Subcutaneous abdominal adipose tissue (tissue), 5 donors: ENCODE data around the gene PLD1.
"Not testable (repeated sequence)": the region's sequence is repeated elsewhere in the genome, so short reads cannot be mapped to it uniquely, and the experiment has no call there.

Experiments used
- H3K27ac ChIP-seq: one replicate; pipeline ENCODE4 v1.7.0; 2013; ENCODE audit warnings: low read depth, mild to moderate bottlenecking, inconsistent platforms, low read length, moderate library complexity
- H3K27me3 ChIP-seq, 5 donors: one replicate each; pipeline ENCODE4 v1.7.0; 2013; ENCODE audit warnings: low read length in 5 of 5, inconsistent platforms in 1 of 5; ENCODE audit not compliant: control insufficient read depth in 5 of 5, insufficient read depth in 4 of 5
- H3K36me3 ChIP-seq, 5 donors: one replicate each; pipeline ENCODE4 v1.7.0; 2013; ENCODE audit warnings: low read length in 5 of 5; ENCODE audit not compliant: control insufficient read depth in 5 of 5, insufficient read depth in 5 of 5
- H3K4me1 ChIP-seq, 5 donors: one replicate each; pipeline ENCODE4 v1.7.0; 2013; ENCODE audit warnings: low read length in 5 of 5, mild to moderate bottlenecking in 3 of 5, moderate library complexity in 1 of 5; ENCODE audit not compliant: control insufficient read depth in 5 of 5, insufficient read depth in 5 of 5
- H3K4me3 ChIP-seq, 5 donors: one replicate each; pipeline ENCODE4 v1.7.0; 2013; ENCODE audit warnings: low read length in 5 of 5, low read depth in 1 of 5
- H3K9ac ChIP-seq, 5 donors: one replicate each; pipeline ENCODE4 v1.7.0; 2013; ENCODE audit warnings: low read length in 5 of 5, mild to moderate bottlenecking in 4 of 5, moderate library complexity in 3 of 5
- H3K9me3 ChIP-seq, 5 donors: one replicate each; pipeline ENCODE4 v1.7.0; 2013; ENCODE audit warnings: low read length in 5 of 5; ENCODE audit not compliant: control insufficient read depth in 5 of 5
- donor health status: healthy.
- donor health status: healthy.
- donor health status: healthy.
- donor health status: healthy.
- donor health status: healthy.

Gene PLD1

DNA sequence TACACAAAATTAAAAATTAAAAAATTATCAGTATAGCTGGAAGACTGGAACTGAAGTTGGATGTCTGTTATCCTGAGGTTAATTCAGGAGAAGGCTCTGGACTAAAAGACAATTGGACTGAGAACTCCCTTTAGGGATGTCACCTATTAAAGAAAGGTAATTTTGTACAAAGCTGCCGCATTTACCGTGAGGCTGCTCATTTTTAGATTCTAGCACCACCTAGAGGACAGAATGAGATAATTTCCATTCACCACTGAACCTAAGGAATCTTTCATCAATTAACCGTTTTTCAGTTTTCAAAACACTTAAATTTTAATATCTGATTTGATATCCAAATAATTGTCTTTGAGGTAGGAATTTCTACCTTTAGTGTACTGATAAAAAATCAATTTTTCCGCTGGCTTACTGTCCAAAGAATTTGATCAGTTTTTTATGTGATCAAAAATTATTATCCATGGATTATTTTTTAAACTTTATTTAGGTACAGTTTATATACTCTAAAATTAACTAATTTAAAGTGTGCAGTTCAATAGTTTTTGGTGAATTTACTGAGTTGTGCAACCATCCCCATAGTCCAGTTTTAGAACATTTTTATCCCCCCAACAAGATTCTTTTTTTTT lies 243.4 kb downstream of the PLD1 start:
- Histone ChIP-seq H3K36me3 (no peaks in the 10 kb centered on the region), H3K4me1 (peaks cover 0 to 11% (median 7%) of the 10 kb centered on the region in 5 donors), H3K27me3 (no peaks in the 10 kb centered on the region), H3K27ac (no peak overlapping the region), H3K9me3 (no peaks in the 10 kb centered on the region), H3K4me3 (no peak overlapping the region), H3K9ac (no peak overlapping the region)

DNA sequence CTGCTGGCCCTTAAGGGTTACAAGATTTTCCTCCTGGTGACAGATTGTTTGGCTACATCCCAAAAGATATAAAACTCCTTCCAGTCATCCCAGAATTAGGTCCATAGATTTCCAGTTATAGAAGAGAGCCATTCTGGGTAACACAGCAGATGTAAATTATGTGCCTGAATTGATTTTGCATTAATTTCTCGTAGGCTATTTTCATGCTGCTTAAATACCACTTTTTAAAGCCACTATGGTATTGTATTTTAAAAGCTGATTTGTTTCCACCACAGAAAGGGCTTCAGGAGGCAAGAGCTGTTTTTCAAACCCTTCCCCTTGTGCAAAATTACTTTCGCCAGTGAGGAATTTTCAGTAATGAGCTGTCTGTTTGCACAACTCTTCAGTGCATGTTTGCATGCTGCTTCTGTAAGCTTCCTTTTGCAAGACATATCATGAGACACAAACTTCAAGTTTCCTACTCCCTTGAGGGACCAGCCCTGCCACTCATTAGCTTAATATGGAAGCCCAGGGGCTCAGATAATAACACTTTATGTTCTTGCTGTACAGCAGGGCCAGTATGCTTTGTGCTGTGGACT lies 244.7 kb downstream of the PLD1 start:
- Histone ChIP-seq H3K4me3 (no peak overlapping the region), H3K27me3 (no peaks in the 10 kb centered on the region), H3K4me1 (peaks cover 0 to 11% (median 7%) of the 10 kb centered on the region in 5 donors), H3K27ac (no peak overlapping the region), H3K9me3 (no peaks in the 10 kb centered on the region), H3K9ac (no peak overlapping the region), H3K36me3 (no peaks in the 10 kb centered on the region)

DNA sequence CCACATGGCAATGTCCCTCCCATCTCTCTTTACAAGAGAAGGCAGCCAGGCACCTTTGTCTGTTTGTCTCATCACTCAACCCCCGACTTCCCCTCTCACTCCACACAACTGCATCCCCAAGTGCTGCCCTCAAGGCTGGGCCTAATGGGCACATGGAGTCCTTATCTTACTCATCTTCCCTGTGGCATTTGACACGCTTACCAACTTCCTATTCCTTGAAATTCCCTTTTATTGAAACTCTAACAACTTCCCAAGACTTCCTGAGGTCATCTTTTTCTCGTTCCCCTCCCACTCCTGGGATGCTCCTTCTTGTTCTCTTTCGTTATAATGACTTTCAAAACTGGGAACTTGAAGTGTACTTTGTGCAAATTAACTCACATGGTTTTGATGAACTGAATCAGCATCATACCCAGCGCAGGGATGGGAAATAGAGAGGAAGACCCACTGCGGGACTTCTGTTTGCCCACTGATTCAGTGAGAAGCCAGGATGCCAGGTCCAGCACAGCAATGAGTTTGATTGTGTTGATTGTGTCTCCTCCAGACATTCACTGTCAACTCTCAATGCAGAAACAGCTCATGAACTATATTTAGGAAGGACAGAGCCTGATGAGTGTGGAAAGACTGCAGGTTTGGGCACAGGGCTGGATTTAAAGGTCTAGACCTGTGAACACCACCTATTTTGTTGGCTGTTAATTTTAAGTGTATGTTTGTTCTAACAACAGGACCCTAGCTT lies 245.4 kb downstream of the PLD1 start:
- Histone ChIP-seq H3K27me3 (no peaks in the 10 kb centered on the region), H3K9ac (peak overlapping the region in 1 of 5 donors; percentile 24), H3K4me3 (no peak overlapping the region), H3K9me3 (no peaks in the 10 kb centered on the region), H3K36me3 (no peaks in the 10 kb centered on the region), H3K27ac (no peak overlapping the region), H3K4me1 (peaks cover 0 to 11% (median 7%) of the 10 kb centered on the region in 5 donors)

DNA sequence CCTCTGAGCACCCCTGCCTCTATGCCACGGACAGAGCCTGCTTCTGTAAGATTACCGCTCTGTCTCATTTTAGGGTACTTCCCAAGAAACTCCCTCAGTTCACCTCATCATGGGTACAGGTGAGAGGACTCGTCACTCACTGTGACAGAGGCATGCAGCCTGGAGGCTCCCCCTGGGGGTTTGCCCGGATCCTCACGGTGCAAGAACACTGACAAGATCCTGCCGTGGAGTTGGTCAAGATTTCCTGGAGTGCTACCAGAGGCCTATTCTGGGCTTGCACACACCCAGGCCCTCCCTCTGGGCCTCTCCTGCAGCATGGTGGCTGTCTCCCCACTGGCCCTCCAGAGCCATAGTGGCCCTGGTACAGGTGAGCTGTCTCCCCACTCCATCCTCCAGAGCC lies 247.0 kb downstream of the PLD1 start:
- Histone ChIP-seq H3K36me3 (no peaks in the 10 kb centered on the region), H3K27me3 (no peaks in the 10 kb centered on the region), H3K4me3 (no peak overlapping the region), H3K9ac (no peak overlapping the region), H3K27ac (no peak overlapping the region), H3K4me1 (peaks cover 0 to 11% (median 7%) of the 10 kb centered on the region in 5 donors), H3K9me3 (no peaks in the 10 kb centered on the region)

DNA sequence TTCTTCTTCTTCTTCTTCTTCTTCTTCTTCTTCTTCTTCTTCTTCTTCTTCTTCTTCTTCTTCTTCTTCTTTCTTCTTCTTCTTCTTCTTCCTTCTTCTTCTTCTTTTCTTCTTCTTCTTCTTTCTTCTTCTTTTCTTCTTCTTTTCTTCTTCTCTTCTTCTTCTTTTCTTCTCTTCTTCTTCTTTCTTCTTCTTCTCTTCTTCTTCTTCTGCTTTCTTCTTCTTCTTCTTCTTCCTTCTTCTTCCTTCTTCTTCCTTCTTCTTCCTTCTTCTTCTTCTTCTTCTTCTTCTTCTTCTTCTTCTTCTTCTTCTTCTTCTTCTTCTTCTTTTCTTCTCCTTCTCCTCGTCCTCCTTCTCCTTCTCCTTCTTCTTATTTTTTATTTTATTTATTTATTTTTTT lies 247.8 kb downstream of the PLD1 start:
- H3K27me3 ChIP-seq, H3K4me3 ChIP-seq, H3K9me3 ChIP-seq, H3K36me3 ChIP-seq, H3K9ac ChIP-seq, H3K27ac ChIP-seq: not testable (repeated sequence)
- peaks cover 0 to 11% (median 7%) of the 10 kb centered on the region in 5 donors for H3K4me1 ChIP-seq

DNA sequence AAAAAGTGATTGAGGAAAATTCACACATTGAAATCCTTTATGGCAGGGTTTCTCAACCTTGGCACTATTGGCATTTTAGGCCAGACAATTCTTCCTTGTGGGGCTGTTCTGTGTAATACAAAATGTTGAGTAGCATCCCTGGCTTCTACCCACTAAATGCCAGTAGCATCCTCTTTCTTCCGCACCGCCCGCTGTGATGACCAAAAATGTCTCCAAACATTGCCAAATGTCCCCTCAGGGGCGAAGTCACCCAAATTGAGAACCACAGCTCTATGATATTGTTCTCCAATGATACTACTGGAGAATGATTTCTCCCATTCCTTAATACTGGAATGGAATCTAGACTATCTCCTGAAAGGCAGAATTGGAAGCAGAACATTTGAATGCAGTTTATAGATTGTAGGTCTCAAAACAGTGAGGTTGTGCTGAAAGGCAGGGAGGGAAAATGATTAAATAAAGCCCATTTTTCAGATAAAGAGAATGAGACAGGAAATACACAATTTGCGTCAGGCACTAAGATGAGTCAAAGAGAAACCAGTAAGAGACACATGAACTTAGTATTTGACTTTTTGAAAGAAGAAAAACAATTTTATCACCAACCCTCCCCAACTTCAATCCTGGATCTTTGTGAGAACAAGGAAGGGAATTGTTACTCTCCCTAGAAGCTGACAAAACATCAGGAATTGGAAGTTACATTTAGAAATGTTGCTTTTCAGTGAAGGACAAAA lies 248.5 kb downstream of the PLD1 start:
- H3K9ac ChIP-seq: no peak overlapping the region
- no peak overlapping the region for H3K4me3 ChIP-seq
- H3K9me3 ChIP-seq: no peaks in the 10 kb centered on the region
- H3K27ac ChIP-seq: no peak overlapping the region
- H3K27me3 ChIP-seq: no peaks in the 10 kb centered on the region
- no peaks in the 10 kb centered on the region for H3K36me3 ChIP-seq
- H3K4me1 ChIP-seq: peaks cover 0 to 11% (median 7%) of the 10 kb centered on the region in 5 donors

DNA sequence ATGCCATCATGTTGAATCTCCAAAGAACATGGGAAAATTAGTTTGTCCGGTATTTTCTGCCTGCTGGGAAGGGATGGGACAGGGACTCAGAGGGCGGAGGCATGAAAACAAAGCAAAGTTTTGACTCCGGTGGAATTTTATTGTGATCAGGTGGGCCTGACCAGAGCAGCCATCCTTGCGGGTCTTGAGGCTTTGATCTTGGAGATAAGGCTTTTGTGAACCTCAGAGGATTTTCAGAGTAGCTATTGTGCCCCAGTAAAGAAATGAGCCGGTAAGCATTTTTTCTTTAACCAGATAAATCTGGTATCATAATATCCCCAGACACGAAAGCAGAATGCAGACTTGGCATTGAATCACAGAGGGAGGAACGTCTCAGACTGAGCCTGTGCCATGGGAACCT lies 250.7 kb downstream of the PLD1 start:
- Histone ChIP-seq H3K9me3 (no peaks in the 10 kb centered on the region), H3K27ac (no peak overlapping the region), H3K9ac (no peak overlapping the region), H3K27me3 (no peaks in the 10 kb centered on the region), H3K4me1 (no peaks in the 10 kb centered on the region), H3K36me3 (no peaks in the 10 kb centered on the region), H3K4me3 (no peak overlapping the region)

DNA sequence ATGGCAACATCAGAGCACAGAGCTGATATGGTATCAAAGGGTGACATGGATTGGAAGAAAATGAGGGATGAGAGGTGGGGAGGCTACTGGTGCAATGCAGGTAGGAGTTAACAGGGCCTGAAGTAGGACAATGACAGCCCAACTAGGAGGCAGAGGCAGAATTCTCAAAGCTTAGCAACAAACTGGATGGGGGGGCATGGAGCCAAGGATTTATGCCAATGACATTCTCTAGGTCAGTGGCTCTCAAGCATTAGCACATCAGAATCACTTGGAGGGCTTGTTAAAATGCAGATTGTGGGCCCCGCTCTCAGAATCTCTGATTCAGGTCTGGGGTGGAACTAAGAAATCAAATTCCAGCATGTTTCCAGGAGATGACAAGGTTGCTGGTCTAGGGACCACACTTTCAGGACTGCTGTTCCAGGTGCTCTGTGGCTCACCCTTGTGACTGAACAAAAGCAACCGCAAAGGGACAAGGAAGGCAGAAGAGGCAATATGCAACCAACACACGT lies 252.0 kb downstream of the PLD1 start:
- no peaks in the 10 kb centered on the region for H3K4me1 ChIP-seq
- no peak overlapping the region for H3K4me3 ChIP-seq
- no peaks in the 10 kb centered on the region for H3K27me3 ChIP-seq
- H3K9me3 ChIP-seq: no peaks in the 10 kb centered on the region
- no peaks in the 10 kb centered on the region for H3K36me3 ChIP-seq
- H3K27ac ChIP-seq: no peak overlapping the region
- H3K9ac ChIP-seq: no peak overlapping the region

DNA sequence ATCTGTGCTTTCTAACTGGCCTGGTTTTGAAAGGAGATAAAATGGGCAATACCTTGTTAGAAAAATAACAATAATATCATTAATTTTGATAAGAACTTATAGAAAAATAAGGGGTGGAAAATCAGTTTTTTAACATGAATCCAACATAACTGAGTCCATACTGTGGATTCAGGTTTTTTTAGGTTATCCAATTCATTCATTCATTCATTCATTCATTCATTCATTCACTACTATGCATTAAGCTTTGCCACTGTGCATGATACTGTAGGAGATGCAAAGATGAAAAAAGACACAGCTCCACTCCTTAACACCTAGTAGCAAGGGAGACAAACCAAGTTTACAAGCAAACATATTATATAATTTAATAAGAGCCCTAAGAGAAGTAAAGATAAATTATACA lies 253.1 kb downstream of the PLD1 start:
- no peaks in the 10 kb centered on the region for H3K36me3 ChIP-seq
- no peaks in the 10 kb centered on the region for H3K9me3 ChIP-seq
- no peak overlapping the region for H3K9ac ChIP-seq
- H3K27me3 ChIP-seq: no peaks in the 10 kb centered on the region
- no peaks in the 10 kb centered on the region for H3K4me1 ChIP-seq
- no peak overlapping the region for H3K4me3 ChIP-seq
- H3K27ac ChIP-seq: no peak overlapping the region
